Ovary (tissue), 9 donors: ENCODE data around the gene VAC14. TPM values are rescaled to one million over a fixed set of nuclear protein-coding genes. Genes with fewer than 3 reads are reported as not detected.
A peak's percentile ranks its signal among the peaks of the same experiment; 100 is the strongest.

Source experiments
- DNase-seq, 5 donors: peaks; one replicate each; pipeline ENCODE4 v3.0.0-alpha.2; 2019 to 2020
- H3K27ac ChIP-seq, 2 donors: fragments of 200-600 bp; one replicate each; pipeline versions ENCODE4 v1.5.1 to v1.8.0; 2019 to 2022
- H3K27me3 ChIP-seq: fragments of 200-600 bp; one replicate; pipeline ENCODE4 v1.8.0; 2022
- H3K36me3 ChIP-seq: fragments of 200-600 bp; sonication (generic); one replicate; pipeline ENCODE4 v1.5.1; 2019
- H3K4me1 ChIP-seq: one replicate; pipeline ENCODE4 v1.8.1; 2013; ENCODE audit warnings: mild to moderate bottlenecking, moderate library complexity; ENCODE audit not compliant: insufficient read depth
- H3K4me3 ChIP-seq: fragments of 200-600 bp; sonication (generic); one replicate; pipeline ENCODE4 v1.5.1; 2017
- H3K9me3 ChIP-seq, 2 donors: fragments of 200-600 bp in 1 of 2; sonication (generic) in 1 of 2; one replicate each; pipeline versions ENCODE4 v1.5.1 to v1.8.1; 2013 to 2019; ENCODE audit warnings: mild to moderate bottlenecking in 1 of 2, moderate library complexity in 1 of 2
- CTCF ChIP-seq, 3 donors: fragments of 450-650 bp in 2 of 3; fragments of 200-600 bp in 1 of 3; IDR thresholded peaks; one replicate each; pipeline versions ENCODE4 v1.5.1 to v1.8.0; 2016 to 2022; ENCODE audit warnings: antibody characterized with exemption in 3 of 3, mild to moderate bottlenecking in 1 of 3
- EP300 ChIP-seq: sonication (generic); formaldehyde crosslinking; IDR thresholded peaks from one replicate; pipeline ENCODE4 v1.6.1; 2017; ENCODE audit warnings: antibody characterized with exemption
- POLR2A ChIP-seq: fragments of 450-650 bp; IDR thresholded peaks from one replicate; pipeline ENCODE4 v1.6.1; 2017; ENCODE audit warnings: antibody characterized with exemption, mild to moderate bottlenecking, moderate library complexity
- WGBS, 3 donors: extraction: QIAGEN DNeasy Blood & Tissue Kit in 1 of 3; methylation state at CpG; one replicate each; pipeline versions ENCODE4 v1.1.5 to v1.1.7; 2013 to 2017; 5-methylcytosine and 5-hydroxymethylcytosine counted together
- intact Hi-C, 4 donors: fragments of 100-400 bp; cut with DNase I; formaldehyde crosslinking; loops; one replicate each; pipeline versions ENCODE4 v1.11.0 to v1.15.1; 2022 to 2023
- polyA plus RNA-seq, 2 donors: library from polyadenylated mRNA; stranded (reverse); fragments of 200-250 nt in 1 of 2; fragments of 350-450 nt in 1 of 2; fragmentation: Illumina TruSeq in 1 of 2; extraction: RNeasy Lipid Tissue Mini Kit (QIAGEN cat#74804) in 1 of 2; gene quantifications; one replicate each; pipeline ENCODE4 v1.2.3, GENCODE V29; 2013 to 2014
- total RNA-seq, 7 donors: library from RNA; depleted of rRNA in 2 of 7; stranded (reverse); fragments of >200 nt in 2 of 7; fragmentation: NEBNext Ultra II Directional in 3 of 7; extraction: Animal tissue kit (Norgen Biotek cat#: 25700) in 3 of 7; gene quantifications; one replicate each; pipeline versions ENCODE4 v1.1.0 to v1.2.4, GENCODE V29; 2016 to 2023
- donor health status: DM: no; HTN: no; CAD: no; lungs with moderate emphysema.
- donor health status: DM: no; HTN: no; CAD: no.
- donor health status: Bipolar disorder and iron deficiency.
- donor health status: DM: yes; HTN: yes; CAD: no.
- donor health status: DM: no; HTN: no; CAD: no.
- donor health status: DM: yes; HTN: yes; CAD: no.

Gene VAC14
- total and polyA plus RNA-seq, 9 donors: 9.9 to 32.4 (median 21.1) TPM

GRCh38 chr16:70752426-70752825 is 48.5 kb downstream of the VAC14 start:
- H3K9me3 ChIP-seq: no peaks in the 10 kb centered on the region
- WGBS, 3 donors: 89 to 92% (median 92%) methylated on average over 8 to 10 of the region's 10 CpGs
- intact Hi-C loops: no loop called here
- no peaks in the 10 kb centered on the region for H3K36me3 ChIP-seq
- peaks cover 18% of the 10 kb centered on the region for H3K4me1 ChIP-seq
- DNase-seq: no peak
- H3K27ac ChIP-seq: no peak overlapping the region
- TF ChIP-seq POLR2A: no peak
- TF ChIP-seq EP300: no peak
- no peak for TF ChIP-seq CTCF (IDR thresholded peaks at IDR 0.05)
- H3K4me3 ChIP-seq: no peak overlapping the region
- H3K27me3 ChIP-seq: no peaks in the 10 kb centered on the region

GRCh38 chr16:70751593-70751992 is 49.4 kb downstream of the VAC14 start:
- Histone ChIP-seq H3K4me1 (peaks cover 21% of the 10 kb centered on the region), H3K27me3 (no peaks in the 10 kb centered on the region), H3K36me3 (no peaks in the 10 kb centered on the region), H3K9me3 (no peaks in the 10 kb centered on the region), H3K27ac (peak overlapping the region in 1 of 2 donors; percentile 63), H3K4me3 (no peak overlapping the region)
- no peak for DNase-seq
- no peak for TF ChIP-seq EP300
- 67 to 80% (median 68%) methylated on average over 7 of the region's 7 CpGs for WGBS, 3 donors
- intact Hi-C loops: loop anchor here in 1 of 4 donors (2.0 kb wide), 1 partner anchor 25 kb away; no protein-coding TSS in a partner anchor

- Histone ChIP-seq H3K4me3 (no peak overlapping the region), H3K27me3 (no peaks in the 10 kb centered on the region), H3K27ac (peak overlapping the region; percentile 58 to 63), H3K4me1 (peaks cover 27% of the 10 kb centered on the region), H3K9me3 (no peaks in the 10 kb centered on the region), H3K36me3 (no peaks in the 10 kb centered on the region)
- WGBS, 3 donors: 2 to 11% (median 10%) methylated on average over 11 to 13 of the region's 13 CpGs
- intact Hi-C loops: loop anchor here in 1 of 4 donors (2.0 kb wide), 1 partner anchor 24 kb away; no protein-coding TSS in a partner anchor
- TF ChIP-seq POLR2A: no peak
- TF ChIP-seq CTCF (IDR thresholded peaks at IDR 0.05): no peak
- no peak for TF ChIP-seq EP300
- DNase-seq: peak; percentile 73 to 87 (median 81)
Measured at GRCh38 chr16:70750893-70751467, 50.0 kb downstream of the VAC14 start.

GRCh38 chr16:70749681-70750601 is 51.0 kb downstream of the VAC14 start:
- peak overlapping the region; percentile 58 to 63 for H3K27ac ChIP-seq
- DNase-seq: peak; percentile 65 to 74 (median 72)
- H3K4me1 ChIP-seq: peaks cover 28% of the 10 kb centered on the region
- intact Hi-C loops: loop anchor here in 1 of 4 donors (2.0 kb wide), 2 partner anchors 23 to 65 kb away; no protein-coding TSS in a partner anchor
- H3K36me3 ChIP-seq: no peaks in the 10 kb centered on the region
- no peaks in the 10 kb centered on the region for H3K9me3 ChIP-seq
- H3K27me3 ChIP-seq: no peaks in the 10 kb centered on the region
- WGBS, 3 donors: 46 to 51% (median 50%) methylated on average over 16 of the region's 16 CpGs
- H3K4me3 ChIP-seq: no peak overlapping the region
- TF ChIP-seq POLR2A: no peak
- no peak for TF ChIP-seq CTCF (IDR thresholded peaks at IDR 0.05)
- no peak for TF ChIP-seq EP300
